Lung microvascular endothelial cell (primary cell): ENCODE data around the gene CHFR. TPM values are rescaled to one million over a fixed set of nuclear protein-coding genes. Genes with fewer than 3 reads are reported as not detected.
"Not testable (repeated sequence)": the region's sequence is repeated elsewhere in the genome, so short reads cannot be mapped to it uniquely, and the experiment has no call there.

Source experiments
- DNase-seq, 2 donors: peaks; one replicate each; pipeline versions ENCODE4 v3.0.0 to v3.0.0-alpha.2; 2010; ENCODE audit warnings: low read depth in 2 of 2
- total RNA-seq: library from RNA; depleted of rRNA; stranded (reverse); fragments of >200 nt; gene quantifications from 2 replicates; pipeline ENCODE4 v1.2.1, GENCODE V29; 2014

CHFR gene
- total RNA-seq, 1 donor from 2014 or later = 35.7 TPM

DNA sequence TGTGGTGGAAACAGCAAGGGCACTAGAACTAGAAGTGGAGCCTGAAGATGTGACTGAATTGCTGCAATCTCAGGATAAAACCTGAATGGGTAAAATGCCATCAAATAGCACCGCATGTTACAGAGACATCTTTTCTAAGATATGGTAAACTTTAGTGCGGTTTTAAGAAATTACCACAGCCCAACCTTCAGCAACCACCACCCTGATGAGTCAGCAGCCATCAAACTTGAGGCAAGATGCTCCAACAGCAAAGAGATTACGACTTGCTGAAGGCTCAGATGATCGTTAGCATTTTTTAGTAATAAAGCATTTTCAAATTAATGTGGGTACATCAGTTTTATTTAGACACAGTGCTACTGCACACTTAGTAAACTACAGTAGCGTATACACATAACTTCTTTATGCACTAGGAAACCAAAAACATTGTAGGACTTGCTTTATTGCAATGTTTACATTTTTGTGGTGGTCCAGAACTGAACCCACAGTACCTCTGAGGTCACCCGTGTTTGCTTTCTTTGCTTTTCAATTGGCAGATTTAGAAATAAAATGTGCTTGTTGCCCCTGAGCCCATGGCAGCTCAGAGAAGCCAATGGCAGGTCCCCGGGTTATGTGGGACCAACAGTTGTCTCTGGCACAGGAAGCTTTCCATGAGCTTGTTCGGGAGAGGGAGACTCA is 74.6 kb downstream of the CHFR start:
- no peak for DNase-seq

DNA sequence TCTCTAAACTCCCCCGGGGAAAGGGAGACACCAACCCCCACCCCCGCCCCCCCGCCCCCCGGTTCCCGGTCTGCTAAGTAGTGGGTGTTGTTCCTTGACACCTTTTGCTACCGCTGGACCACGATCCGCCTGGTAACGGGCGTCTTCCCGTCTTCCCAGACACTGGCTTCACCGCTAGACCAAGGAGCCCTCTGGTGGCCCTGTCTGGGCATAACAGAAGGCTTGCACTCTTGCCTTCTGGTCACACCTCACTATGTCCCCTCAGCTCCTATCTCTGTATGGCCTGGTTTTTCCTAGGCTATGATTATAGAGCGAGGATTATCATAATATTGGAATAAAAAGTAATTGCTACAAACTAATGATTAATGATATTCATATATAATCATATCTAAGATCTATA is 78.0 kb downstream of the CHFR start:
- peak in 1 of 2 donors; percentile 40 for DNase-seq

DNA sequence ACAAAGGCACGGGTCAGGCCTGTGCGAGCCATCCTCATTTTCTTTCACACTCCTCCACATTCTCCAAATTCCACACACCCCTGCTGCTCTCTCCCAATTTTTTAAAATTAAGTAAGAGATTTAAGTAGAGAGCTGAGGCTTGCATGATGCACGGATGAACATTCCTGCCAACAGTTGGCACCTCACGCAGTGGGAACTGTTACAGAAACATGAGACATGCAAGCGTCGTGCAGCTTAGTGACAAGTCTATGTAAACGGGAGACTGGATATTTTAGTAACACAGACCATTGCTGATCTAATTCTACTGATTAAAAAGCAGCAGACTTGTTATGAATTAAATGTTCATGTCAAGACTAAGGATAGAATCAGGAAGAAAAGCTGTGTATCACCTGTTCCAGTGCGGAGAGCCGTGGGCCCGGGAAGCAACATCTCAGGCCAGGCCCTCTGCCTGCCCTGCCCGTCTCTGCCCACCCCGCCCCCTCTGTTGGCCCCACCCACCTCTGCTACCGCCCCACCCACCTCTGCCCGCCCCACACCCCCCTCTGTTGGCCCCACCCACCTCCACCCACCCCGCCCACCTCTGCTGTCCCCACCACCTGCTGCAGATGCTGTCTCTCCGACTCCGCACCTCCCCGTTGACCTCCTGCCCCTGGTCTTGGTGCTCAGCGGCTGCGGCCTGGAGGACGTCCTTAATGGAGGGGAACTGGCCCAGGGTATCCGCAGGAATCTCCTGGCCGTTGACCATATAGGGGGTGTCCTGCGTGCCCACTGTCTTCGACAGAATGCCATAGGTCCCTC is 79.9 kb downstream of the CHFR start:
- DNase-seq = no peak

DNA sequence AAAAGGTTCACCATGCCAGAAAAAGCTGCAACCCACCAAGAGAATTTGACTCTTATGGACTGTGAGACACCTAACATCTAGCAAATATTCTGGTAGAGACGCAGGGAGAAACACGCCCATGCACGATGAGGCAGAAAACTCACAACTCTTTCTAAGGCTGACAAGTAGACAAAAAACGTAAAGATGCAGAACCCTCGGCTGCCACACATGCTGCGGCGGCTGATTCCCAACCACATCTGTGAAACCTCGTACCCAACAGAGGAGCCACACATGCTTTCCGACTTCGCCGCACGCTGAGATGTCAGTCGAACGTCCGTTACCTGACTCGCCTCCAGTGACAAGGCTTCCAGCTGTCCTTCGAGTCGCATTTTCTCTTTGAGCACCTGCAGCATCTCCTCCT is 80.5 kb downstream of the CHFR start:
- no peak for DNase-seq

DNA sequence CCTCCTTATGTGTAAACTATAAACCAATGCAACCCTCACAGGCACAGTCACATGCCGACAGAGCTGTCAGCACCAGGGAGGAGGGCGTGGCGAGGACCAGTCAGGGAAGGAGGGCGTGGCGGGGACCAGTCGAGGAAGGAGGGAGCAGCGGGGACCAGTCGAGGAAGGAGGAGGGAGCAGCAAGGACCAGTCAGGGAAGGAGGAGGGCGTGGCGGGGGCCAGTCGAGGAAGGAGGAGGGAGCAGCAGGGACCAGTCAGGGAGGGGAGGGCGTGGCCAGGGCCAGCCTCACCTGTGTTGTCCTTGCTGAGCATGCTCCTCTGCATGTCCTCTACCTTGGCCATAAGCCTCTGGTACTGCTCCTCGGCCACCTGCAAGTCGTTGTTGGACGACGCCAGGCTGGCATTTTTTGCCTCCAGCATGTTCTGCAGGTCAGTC is 83.0 kb downstream of the CHFR start:
- no peak for DNase-seq

DNA sequence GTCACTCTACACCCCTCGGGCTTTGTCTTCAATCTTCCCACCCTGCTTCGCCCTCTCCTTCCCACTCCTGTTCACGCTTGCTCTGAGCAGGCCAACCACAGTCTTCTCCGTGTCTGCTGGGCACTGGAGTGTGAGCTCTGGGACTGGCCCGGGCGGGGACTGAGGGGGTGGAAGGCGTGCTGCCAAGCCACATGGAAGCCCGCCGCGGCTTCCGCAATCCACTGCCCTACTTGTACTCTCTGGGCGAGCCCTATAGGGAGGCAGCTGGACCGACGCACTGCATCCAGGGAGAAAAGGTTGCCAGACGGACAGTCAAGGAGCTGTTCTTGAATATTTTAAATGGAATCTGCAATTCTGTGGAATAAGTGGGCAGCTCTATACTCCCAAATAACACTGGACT is 83.5 kb downstream of the CHFR start:
- no peak for DNase-seq

DNA sequence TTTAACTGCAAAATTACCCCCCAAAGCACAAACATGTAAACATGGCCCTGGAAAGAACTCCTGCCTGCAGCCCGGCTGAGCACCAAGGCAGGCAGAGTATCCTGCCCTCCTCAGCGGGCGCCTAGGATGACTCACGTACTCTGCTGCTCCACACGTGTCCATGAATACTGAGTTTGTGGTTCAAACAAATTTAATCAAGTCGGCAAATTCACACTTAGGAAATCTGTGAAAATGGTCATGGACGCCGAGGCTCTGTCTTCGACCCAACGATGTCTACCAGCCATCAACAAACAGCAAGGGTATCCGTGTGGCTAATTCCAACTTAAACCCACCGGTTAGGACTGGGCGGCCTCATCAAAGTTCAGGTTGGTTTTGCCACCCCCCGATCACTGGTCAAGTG is 84.3 kb downstream of the CHFR start:
- DNase-seq = no peak

DNA sequence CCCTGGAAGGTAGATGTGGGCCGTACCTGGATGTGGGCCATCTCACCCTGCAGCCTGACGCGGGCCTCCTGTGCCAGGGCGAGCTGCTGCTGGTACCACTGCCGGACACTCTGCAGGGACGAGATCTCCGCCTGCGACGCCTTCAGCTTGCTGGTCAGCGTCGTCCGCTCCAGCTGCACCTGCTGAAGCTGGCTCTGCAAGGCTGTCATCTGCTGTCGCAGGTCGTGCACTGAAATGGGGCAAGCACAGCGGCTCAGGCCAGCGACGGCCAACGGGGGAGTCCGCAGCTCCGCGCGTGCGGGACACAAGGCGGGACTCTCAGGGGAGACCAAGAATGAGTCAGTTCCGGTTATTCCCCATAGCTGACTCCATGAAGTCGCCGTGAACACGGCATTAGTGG is 85.7 kb downstream of the CHFR start:
- DNase-seq = no peak

DNA sequence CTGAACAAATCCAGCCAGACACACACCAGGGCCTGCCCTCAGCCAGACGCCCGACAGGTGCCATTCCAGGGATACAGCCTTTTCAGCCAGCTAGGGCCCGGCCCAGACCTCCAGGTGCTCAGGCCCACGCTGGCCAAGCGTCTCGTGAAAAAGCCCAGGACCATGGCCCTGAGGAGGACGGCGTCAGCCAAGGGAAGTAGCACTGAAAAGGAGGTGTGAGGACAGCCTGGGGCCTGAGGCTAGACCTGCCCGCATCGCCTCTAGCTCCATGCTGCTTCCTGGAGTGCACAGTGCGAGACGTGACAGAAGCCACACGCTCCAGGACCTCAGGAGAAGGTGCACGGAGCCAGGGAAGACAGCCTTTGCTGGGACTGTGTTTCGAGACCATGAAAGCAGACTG is 88.6 kb downstream of the CHFR start:
- DNase-seq = no peak

DNA sequence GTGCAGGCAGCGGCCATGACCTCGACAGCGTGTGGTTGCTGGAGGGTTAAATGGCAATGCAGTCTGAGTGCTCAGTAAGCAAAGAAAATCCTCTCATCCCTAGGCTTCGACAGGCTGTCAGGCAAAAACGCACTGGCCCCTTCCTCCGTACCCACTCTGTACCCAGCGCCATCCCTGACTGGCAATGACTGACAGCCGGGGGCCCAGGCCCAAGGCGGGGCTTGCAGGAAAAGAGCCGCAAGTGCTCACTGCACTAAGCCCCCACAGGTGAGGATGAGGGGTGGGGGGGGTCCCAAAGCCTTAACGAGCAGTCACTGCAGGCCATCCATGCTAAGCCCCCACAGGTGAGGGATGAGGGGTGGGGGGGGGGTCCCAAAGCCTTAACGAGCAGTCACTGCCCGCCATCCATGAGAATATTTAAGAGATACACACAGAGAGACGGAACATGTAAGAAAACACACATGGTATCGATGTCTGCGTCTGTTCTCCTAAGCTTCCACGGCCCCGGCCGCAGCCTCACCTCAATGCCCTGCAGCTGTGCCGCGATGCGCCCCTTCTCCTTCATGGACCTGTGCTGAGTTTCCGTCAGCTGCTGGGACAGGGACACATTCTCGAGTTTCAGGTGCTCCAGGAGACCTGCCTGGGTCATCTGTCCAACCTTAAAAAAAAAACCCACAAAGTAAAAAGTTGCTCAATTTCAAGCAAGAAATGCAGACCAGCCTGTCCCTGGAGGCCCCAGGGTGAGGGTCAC is 89.4 kb downstream of the CHFR start:
- no peak for DNase-seq

DNA sequence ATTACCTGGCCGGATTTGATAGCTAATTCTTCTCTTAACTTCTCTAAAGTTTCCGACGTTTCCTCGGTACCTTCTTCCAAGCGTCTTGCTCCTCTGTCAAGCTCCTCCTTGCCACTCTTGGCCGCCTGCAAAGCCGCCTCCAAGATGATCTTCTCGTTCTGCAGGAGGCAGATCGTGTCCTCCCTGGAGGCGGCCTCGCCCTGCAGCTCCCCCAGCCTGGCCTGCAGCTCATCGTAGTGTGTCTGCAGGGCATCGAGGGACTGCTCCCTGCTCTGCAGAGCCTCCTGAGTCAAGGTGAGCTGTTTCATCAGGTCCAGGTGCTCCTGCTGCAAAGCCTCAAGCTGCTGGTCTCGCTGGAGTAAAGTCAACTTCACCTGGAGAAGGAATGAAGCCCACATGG is 91.6 kb downstream of the CHFR start:
- DNase-seq = no peak

DNA sequence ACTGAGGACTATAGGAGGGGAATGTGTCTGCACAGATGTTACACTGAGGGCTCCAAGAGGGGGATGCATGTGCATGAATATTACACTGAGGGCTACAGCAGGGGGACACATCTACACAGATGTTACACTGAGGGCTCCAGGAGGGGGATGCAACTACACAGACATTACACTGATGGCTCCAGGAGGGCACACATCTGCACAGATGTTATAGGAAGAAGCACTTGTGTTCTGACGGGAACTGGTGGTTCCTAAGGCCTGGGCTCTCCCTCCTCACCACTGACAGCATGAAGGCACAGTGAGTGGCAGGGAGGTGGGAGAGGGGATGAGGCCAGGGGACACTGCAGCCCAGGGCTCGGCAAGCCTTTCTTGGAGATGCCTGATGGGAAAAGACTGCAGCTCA is 95.5 kb downstream of the CHFR start:
- not testable (repeated sequence) for DNase-seq

DNA sequence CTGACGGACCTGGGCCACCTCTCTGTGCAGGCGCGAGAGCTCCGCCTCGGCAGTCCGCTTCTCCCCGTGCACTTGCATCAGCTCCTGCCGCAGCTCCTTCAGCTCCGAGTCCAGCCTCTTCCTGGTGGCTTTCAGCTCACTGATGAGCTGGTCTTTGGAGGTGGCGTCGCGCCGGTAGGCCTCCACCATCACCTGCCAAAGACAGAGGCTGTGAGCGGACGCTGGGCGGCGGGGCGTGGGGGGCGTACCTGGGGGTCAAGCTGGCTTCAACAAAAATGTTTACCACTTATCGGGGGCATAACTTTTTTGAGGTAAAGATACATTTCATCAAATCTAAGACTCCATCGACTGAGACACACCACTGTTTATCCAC is 98.3 kb downstream of the CHFR start:
- DNase-seq = no peak

DNA sequence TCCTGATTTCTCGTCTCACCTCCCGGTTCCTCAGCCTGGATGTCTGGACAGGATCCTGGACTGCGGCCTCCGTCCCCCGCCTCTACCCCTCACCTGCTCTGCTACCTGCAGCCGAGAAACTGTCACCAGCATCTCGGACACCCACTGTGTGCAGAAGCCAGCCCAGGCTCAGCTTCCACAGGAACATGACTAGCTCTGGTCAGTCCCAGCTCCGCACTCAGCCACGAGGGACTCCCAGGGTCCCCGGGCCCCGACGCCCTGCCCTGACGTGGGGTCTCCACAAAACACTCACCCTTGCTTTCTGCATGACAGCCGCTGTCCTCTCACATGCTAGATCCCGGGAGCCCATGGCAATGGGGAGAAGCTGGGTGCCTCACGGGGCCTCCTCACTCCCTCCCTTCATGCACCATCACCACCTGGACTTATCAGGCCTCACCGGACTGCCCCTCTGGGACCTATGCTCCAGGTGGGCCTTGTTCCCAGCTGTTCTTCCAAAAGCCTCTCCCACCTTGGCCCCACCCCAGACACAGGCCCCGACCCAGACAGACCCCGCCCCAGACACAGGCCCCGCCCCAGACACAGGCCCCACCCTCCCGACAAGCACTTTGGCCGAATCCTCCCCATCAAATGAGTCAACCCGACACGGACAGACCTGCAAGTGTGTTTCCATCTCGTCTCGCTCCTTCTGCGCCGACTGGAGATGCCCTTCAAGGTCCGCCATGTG is 98.9 kb downstream of the CHFR start:
- DNase-seq = no peak

DNA sequence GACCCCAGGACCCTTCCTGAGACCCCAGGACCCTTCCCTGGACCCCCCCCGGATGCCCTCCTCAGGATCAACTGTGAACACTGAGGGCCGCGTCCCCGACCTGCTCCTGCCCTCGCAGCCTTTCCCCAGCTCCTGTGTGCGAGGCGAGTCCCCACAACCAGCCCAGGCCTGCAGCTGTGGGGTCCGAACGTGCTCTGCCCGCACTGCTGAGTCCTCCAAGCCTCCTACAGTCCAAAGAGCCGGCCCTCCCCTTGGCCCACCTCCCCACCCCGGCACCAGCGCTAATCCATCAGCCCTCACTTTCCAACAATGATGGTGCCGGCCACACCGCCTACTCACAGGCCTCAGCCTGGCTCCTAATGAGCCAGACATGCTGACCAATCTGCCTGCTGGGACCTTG is 99.5 kb downstream of the CHFR start:
- no peak for DNase-seq

DNA sequence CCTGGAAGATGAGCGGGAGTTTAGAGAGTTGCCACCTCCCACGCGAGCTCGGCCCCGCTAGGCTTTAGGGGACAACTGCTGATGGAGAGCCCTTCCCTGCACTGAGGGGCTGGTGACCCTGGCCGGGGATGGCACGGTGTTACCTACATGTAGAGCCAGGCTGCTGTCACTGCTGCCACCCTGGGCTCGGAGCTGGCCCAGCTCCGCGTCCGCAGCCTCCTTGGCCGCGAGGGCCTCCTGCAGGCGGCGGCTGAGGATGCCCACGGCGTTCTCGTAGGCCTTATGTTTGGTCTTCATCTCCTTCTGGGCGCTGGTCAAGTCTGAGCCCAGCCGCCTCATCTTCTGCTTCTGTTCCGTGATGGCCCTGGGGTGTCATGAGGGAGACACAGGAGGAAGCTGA is 101.2 kb downstream of the CHFR start:
- DNase-seq = no peak

DNA sequence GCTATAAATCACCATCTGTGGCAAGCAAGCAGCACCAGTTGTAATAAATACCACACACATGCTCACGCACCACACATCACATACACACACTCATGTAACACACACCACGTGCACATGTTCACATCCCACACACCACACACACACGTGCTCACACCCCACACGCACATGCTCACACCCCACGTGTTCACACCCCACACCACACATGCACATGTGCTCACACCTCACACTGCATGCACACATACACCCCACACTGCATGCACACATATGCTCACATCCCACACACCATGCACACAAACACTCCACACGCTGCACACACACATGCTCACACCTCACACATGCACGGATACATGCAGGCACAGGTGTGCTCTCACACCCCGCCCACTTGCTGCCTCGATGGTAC is 102.8 kb downstream of the CHFR start:
- DNase-seq = no peak

DNA sequence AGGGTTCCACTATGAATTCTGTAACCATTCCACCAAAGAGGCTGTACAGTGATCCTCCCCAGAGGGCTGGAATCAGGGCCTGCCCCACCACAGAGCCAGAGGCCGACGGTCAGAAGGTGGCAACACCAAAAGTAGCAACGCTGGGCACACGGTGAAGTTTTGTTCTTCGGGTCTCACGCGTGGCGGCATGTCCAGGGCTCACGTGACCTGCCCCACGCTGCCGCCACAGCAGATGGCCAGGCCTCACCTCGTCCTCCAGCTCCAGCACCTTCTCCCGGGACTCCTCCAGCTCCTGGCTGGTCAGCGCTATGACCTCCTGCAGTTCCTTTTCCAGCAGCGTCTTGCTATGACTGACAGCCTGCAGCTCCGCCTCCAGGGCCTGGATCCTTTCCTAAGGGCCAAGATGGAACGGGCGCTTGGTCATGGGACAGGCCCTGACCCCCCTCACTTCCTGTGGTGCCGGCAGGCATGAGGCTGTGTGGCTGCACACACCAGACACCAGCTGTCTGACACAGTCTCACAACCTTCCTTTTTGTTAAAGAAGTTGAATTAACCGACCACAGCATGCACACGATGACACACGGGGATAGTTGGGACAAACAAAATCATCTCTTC is 103.4 kb downstream of the CHFR start:
- peak in 1 of 2 donors; percentile 35 for DNase-seq
